TTC549 (cell line): Measurements from ENCODE around the gene PMVK.
A peak's percentile ranks its signal among the peaks of the same experiment; 100 is the strongest.
"Not testable (repeated sequence)": the region's sequence is repeated elsewhere in the genome, so short reads cannot be mapped to it uniquely, and the experiment has no call there.

Source experiments
- FAIRE-seq: peaks from 2 replicates; lab custom pipeline; 2012; peaks lifted over from hg19 to GRCh38; lab: Jason Lieb, UNC

The PMVK gene

DNA sequence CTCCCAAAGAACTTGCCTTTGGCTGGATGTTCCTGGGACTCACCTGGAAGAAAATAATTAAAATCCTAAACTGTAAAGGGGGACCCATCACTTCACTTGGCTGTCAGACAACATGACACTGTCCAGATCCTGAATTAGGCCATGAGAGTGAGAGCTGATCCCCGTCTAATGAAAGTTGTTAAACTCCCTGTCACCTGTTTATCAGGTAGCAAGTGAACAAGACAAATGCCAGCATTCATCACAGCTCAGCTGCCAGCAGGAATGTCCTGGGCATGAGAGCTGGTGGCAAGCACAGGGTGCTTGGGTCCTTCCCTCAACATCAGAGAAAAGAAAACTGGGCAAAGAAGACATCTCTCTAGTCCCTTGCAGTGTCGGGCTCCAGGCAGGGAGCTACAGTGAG, 23.8 kb downstream of the PMVK start:
- no peak for FAIRE-seq

DNA sequence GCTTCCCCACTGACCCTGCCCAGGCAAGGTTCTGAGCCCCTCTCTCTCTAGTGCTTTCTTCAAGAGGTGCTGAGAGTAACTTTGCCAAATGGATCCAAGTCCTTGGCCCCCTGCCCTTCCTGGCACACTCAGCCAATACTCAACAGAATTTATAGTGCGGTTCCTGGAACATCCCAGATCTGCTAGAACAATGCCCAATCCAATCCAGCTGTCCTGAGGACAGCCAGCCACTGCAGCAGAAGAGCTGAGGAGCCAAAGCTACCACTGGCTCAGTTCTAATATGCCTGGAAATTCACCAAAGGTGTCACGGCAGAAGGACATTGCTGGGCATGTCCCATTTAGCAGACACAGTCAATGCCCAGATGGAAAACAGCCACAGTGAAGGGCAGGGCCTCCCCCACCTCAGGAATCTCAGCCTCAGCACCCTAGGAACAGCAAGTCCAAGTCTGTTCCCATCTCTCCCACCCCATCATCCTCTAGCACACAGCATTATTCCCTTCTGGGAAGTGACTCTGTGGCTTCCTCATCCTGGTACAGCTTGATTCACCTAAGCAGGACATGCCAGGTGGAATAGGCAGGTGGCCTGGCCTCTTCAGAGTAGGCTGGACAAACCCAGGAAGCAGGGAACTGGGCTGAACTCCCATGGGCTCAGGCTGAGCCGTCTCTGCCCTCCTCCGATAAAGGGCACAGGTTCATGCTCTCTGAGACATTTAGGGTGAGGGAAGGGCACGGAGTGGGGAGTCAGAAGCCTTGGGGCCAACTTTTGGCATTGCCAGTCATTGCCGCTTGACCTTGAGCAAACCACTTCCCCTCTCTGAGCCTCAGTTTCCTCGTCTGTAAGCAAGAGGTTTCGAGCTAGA, 24.6 kb downstream of the PMVK start:
- FAIRE-seq, result no peak

DNA sequence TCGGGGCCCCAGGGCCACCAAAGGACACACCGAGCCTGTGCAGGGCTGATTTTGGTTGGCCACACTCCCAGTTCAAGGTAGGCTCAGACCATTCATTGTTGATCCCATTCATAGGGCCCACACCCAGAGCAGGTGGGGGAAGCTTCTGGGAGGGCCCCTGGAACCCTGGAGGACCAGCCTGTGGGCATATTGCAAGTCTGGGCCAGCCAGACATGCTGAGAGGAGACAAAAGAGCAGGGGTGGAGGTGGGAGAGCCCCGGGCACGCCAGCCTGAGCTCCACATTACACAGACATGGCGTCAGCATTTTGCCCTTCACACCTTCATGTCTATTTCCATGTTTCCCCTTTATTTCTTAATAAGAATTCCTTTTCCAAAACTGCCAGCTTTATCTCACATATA, 25.7 kb downstream of the PMVK start:
- FAIRE-seq, result no peak

DNA sequence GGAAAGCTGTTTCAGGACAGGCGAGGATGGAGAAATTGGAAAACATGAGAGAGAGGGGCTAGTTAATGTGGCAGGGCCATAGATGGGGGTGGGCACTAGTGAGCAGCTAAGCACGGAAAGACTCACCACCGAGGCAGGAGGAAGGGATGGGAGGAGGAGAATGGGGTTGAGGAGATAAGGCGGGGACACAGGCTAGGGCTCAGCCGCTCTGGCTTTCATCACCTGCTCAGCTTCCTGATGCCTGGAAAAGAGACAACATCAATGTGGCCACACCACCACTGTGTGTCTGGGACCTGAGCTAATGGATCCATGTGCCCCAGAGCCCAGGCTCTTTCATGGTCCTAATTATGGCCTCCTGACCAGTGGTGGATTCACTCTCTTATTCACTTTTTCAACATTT, 27.6 kb downstream of the PMVK start:
- no peak for FAIRE-seq

DNA sequence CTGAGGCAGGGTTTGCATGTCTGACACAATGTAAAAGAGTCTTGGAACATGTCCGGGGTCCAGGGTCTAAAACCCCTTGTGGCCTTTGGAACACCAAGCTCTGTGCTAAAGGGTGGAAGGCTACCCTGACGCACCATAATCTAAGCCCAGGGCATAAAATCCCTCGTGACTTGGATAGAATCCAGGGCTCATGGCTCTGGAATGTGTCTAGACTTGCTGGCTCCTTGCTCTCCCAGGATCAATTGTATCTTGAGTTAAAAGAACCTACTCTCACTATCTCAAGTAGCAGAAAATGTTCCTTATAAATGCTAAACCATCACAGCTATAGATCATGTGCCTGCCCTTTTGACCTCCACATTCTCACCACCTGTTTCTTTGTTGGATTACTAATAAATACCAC, 28.4 kb downstream of the PMVK start:
- not testable (repeated sequence) for FAIRE-seq

DNA sequence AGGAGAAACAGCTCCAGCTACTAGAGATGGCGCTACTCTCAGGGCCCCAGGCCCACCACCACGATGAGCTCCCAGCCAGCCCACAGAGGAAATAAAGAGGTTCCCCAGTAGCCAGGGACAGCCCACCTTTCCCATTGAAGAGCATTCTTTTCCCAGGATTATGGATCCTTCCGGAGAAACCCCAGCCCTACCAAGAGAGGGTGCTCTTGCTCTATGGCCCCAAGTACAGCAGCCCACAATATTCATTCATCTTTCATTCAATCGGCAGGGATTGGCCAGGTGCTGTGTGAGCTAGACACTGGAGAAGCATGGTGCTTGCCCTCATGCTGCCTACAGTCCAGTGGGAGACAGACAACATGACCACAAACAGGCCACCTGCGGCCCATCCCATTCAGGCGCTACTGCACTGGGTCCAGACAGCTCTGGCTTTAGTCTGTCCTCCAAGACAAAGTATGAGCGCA, 29.9 kb downstream of the PMVK start:
- no peak for FAIRE-seq

DNA sequence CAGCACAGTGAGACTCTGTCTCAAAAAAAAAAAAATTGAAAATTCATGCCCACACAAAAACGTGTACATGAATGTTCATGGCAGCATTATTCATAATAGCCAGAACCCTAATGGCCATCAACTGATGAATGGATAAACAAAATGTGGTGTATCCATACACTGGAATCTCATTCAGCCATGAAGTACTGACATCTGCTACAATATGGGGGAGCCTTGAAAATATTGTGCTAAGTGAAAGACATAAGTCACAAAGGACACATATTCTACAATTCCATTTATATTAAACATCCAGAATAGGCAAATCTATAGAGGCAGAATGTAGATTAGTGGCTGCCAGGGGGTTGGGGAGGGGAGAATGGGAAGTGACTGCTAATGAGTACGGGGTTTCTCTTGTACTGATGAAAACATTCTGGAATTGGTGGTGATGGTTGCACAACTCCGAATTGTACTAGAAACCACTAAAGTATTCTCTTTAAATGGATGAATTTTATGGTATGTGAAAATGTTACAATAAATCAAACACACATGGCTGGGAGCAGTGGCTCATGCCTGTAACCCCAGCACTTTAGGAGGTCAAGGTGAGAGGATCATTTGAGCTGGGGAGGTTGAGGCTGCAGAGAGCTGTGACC, 33.5 kb downstream of the PMVK start:
- FAIRE-seq, result no peak

DNA sequence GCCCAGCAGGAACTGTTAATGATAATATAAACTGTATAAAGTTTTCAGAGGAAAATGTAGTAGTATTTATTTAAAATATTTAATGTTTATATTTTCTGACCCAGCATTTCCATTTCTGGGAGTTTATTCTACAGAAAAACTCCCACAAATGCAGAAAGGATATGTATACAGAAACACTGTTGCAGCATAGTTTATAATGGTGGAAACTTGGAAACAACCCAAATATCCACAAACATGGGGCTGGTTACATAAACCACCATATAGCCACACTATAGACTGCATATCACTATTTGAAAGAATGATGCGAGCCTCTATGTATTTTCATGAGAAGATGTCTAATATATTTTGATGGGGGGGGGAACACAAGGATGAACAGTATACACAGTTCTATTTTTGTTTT, 34.9 kb downstream of the PMVK start:
- no peak for FAIRE-seq

DNA sequence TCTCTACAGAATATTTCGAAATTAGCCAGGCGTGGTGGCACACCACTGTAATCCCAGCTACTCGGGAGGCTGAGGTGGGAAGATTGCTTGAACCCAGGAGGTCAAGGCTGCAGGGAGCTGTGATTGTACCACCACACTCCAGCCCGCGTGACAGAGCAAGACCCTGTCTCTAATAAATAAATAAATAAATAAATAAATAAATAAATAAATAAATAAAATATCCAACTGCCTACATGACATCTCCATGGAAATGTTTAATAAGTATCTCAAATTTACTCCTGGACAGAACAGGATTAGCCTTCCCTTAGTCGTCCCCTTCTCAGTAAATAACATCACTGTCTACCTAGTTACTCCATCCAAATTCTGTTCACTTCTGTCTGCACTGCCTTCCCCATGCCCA, 37.5 kb downstream of the PMVK start:
- no peak for FAIRE-seq

DNA sequence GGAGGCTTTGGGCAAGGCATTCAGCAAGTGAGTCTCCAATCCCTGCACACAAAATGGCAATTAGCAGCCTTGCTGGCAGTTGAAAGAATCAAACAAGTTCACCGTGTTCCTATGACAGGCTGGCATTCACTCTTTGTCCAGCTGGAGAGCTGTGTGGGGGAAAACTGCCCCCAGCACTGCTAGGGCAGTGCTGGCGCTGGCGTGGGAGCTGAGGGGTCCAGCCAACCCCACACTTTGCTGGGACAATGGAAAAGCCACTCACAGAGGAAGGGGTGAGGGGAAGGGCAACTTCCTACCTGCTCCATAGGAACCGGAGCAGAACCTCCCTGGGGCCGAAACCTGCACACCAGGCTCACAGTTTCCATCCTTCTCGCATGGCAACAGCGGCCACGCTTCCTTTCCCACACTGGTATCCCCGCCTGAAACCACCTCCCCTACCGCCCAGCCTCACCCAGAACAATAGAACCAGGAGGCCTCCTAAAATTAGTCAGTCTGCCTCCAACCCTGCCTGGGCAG, 39.7 kb downstream of the PMVK start:
- FAIRE-seq, result no peak

DNA sequence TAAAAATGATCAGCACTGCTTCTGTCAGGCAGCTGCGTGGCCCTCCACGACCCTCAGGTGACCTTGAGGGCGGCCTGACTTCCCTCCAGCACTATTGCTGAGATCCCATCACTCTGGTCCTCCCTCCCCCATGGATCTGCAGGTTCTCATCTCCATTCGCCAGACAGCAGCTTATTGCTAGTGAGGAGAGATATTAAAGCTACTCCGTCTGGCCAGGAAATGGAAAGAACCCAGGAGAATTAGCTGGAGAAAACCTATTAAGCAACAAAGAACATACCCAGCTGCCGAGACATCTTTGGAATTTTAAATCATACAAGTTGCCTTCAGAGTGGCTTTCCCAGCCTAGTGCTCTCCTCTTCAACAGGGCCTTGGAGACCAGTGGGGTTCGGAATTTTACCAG, 40.7 kb downstream of the PMVK start:
- FAIRE-seq, result no peak

DNA sequence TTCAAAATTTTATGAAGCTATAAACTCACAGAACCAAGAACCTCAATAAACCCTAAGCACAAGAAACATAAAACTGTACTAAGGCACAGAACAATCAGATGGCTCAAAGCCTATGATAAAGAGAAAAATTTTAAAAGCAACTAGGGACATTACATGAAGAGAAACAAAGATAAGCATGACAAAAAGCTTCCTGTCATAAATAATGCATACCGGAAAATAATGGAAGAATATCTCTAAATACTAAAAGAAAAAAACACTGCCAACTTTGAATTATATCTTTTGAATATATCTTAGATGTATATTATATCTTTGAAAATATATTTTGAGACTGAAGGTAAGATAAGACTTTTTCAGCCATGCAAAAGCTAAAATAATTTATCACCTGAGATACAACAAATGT, 45.1 kb downstream of the PMVK start:
- peak; percentile 82 for FAIRE-seq

DNA sequence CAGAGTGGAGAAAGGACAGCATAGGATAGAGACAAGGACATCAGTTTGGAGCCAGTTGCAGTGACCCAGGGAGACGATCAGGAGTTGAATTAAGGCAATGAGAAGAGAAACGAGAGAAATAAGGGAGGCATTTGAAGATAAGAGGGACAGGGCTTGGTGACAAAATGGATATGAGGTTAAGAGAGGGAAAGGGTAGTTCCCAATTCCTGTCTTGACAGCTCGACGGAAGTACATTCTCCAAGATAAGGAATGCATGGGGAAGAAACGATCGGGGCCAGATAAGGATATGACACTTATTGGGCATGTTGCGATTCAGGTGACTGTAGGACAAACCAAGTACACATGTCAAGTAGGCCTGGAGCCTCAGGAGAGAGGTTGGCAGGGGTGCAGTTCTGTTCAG, 47.8 kb downstream of the PMVK start:
- FAIRE-seq, result no peak

DNA sequence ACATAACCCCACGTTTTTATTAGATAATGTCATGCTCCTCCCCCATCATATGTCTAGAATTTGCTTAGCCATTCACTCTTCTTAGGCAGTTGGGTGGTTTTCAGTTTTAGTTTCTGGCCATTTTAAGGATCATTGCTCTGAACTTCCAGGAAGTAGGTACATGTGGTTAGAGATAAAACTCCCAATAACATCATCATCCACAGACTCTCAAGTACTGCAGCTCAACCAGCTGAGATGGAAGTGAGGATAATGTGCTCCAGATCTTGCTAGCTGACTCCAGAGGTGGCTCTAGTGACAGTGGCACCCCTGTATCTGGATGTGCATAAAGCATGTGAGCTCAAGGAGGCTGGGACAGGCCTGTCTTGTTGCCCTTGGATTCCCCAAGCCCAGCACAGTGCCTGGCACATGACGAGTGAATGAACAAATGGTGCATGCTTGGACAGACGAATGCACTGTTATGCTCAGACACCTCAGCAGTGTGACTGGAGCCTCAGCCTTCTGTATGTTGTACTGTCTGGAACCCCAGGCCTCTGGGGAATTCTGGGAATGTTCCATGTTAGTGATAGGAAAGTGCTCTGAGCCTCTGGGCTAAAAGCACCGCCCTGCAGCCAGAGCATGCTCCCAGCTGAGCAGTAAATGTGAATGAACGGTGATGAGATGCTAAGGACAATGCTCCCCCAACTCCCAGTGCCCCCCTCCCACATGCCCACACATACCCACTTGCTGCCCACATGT, 50.1 kb downstream of the PMVK start:
- no peak for FAIRE-seq

DNA sequence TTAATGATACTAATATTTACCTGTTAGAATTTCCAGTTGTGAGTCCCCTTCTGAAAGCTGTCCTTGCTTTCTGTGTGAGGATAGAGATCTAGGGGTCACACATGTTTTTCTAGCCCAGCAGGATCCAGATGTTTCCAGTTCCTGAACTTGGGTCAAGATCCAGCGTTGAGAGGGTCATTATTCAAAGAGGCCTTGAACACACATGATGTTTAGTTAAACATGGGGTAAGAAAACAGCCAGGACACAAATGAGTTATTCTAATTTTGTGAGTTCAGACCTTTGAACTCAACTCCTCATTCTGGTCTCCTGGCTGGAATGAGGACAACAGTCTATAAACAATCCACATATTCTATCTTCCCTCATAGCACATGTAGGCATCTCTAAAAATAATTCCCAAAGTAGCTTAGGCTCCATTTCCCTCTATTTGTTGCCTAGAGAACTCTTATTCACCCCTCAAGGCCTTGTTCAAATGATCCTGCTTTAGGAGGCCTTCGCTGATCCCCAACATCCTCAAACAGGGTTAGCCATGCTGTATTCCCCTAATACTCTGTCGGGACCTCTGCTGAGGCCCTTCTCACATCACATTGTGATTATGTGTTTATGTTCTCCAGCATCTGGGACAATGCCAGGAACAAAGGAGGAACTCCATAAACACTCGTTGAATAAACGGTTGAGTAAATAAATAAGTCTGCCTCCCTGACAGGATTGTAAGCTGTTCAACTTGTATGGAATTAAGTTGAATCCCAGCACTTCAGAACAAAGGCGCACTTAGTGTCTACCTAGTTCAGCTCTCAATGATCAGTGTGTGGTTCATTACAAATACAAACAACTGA, 51.4 kb downstream of the PMVK start:
- no peak for FAIRE-seq

DNA sequence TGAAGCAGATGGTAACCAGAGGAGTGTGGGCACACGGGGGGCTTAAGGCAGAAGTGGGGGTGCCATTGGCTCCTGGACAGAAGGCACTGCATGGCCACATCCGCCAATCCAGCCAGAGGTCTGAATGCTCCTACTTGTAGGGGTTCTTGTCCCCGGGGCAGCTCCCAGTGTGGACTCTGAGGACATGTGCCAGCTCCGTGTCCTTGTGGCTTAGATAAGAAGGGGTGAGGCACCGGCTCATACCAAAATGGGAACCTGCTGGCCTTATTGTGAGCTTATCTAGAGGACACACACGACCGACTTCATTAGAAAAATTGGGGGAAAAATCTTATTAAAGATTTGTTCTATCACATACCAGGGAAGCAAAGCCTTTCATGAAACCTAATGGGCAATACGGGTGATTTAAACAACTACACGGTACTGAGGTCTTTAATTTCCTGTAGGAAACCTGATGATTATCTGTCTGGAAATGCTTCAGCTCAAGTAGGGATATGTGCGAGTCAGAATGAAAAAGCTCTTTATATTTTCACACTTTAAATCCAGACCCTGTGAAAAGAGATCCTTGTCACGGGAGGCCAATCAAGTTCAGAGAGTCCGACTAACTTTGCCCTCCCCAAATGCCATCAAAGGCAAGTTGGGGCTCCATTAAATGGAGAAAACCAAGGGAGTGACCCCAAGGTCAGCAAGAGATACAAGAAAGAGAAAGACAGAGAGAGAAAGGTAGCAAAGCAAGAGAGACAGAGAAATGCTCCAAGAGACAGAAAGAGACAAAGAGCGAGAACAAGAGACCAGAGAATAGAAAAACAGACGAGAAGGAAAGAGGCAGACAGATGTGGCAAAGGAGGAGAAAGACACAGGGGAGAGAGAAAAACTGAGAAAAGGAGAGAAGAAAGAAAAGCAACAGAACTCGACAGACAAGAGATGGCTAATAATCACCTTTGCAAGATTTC, 52.3 kb downstream of the PMVK start:
- FAIRE-seq, result no peak

DNA sequence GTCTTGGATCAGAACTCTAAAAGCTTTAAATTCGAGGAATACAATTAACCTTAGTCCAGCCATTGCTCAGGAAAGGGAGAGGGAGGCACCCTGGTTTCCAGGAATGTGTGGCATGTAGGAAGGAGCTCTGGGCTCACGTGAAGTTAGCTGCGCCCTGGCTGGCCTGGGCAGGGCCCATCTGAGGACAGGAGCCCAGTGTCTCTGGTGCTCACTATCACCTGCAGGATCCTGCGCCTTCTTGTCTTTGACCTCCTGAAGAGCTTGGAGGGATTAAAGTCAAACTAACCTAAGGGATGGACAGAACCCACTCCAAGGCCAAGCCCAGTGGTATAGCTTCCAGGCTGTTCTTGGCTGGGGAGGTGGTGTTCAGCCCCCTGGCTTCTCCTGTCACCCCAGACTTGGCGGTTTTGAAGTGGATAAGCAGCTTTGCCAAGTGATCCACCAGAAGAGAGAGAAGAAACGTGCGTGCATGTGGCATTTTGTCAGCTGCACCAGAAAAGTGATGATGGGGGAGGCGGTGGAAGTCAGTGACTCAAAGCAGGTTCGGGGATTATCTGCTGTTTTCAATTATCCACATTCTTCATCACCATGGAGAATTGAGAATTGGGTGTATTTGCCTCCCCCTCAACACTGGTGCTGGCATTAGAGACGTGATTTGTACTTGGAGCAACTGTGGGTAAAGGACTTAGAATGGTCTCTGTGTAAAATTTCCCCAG, 54.5 kb downstream of the PMVK start:
- no peak for FAIRE-seq

DNA sequence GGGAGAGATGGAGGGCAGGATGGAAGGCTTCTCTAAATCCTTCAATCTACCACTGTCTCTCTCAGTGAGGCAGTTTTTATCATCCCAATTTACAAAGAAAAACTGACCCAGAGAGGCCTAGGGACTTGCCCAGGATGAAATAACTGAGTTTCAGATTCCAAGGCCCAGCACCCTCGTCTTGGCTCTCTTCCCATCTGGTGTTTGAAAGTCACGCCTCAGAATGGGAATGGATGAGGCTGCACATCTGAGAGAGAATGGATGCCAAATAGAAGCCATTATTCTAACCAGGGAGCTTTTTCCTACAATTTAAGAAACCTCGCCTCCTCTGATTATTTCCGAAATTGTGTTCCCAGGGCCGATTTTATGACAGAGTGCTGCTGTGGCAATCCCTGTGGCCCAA, 55.8 kb downstream of the PMVK start:
- FAIRE-seq, result no peak

DNA sequence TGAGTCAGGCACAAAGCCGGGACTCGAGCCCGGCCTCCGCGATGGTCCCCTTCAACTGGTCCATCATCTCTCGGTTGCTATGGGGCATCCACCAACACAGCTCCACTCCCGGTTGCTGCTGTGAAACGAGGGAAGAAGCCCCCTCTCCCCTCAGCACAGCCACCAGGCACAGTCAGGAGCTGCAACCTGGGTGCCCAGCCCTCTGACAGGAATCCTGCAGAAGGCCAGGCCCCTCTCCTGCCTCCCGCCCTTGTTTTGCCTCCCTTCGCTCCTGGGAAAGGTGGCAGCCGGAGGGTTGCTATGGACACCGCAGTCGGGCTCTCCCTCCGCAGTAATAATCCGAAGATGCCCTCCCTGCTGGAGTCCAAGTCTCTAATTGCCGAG, 57.5 kb downstream of the PMVK start:
- no peak for FAIRE-seq

DNA sequence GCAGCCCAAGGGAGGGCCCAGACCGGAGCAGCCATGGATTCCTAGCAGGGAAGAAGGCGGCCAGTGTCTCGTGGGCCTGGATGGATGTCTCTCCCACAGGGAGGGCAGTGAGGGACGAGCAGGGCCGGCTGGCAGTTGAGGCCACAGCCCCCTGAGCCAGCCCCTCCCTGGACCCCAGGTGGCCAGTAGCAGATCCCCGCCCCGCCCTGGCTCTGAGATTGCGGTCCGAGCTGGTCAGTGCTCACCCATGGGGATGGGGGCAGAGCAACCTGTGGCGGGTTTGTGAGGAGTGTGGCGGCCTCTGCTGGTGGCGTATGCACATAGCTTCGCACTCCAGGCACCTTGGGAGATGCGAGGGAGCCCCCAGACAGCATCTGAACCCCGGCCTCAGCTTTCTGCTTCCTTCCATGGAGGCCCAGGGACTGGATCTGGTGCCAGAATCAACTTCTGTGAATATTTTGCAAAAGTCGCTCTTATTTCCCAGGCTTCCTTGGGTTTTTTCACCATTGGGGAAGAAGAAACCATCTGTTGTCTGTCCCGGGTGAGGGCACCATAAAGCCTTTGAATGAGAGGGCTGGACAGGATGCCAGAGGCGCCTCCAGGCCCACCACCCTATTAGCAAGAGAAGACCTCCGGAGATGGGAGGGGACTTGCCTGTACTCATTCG, 58.0 kb downstream of the PMVK start:
- FAIRE-seq, result peak; percentile 55
